Subcutaneous adipose tissue (tissue), 4 donors: ENCODE results near the gene JAZF1. TPM values are rescaled to one million over a fixed set of nuclear protein-coding genes. Genes with fewer than 3 reads are reported as not detected.

Experiments
- CTCF ChIP-seq: fragments of 450-650 bp; IDR thresholded peaks from one replicate; pipeline ENCODE4 v1.5.1; 2016; ENCODE audit warnings: low read depth, mild to moderate bottlenecking, control low read depth, antibody characterized with exemption, moderate library complexity
- total RNA-seq, 4 donors: library from RNA; depleted of rRNA; stranded (reverse); fragments of >200 nt; gene quantifications; one replicate each; pipeline ENCODE4 v1.1.0, GENCODE V29; 2016

JAZF1 gene
- total RNA-seq, 4 donors from 2014 or later = 12.6 to 35.9 (median 23.2) TPM

- TF ChIP-seq CTCF = no peak
These were observed 210.2 kb downstream of the JAZF1 start for GRCh38 chr7:27970350-27970749.

- TF ChIP-seq CTCF = no peak
These were observed 211.2 kb downstream of the JAZF1 start for GRCh38 chr7:27969346-27969745.

- no peak for TF ChIP-seq CTCF
These were observed 213.0 kb downstream of the JAZF1 start for GRCh38 chr7:27967639-27968038.

- TF ChIP-seq CTCF = no peak
These were observed 214.3 kb downstream of the JAZF1 start for GRCh38 chr7:27966219-27966780.

- TF ChIP-seq CTCF = no peak
These were observed 214.9 kb downstream of the JAZF1 start for GRCh38 chr7:27965650-27966049.

GRCh38 chr7:27964820-27965219, 215.8 kb downstream of the JAZF1 start:
- no peak for TF ChIP-seq CTCF

GRCh38 chr7:27963056-27963455, 217.5 kb downstream of the JAZF1 start:
- no peak for TF ChIP-seq CTCF
